ENCODE data around the gene MLLT10. TPM values are rescaled to one million over a fixed set of nuclear protein-coding genes. Genes with fewer than 3 reads are reported as not detected.

Gene MLLT10
- total RNA-seq, 1 donor = 37.6 TPM

- Histone ChIP-seq H3K4me3 (ENCODE audit: insufficient read depth, low read length) (no peak overlapping the region), H3K36me3 (ENCODE audit: insufficient read depth, low read length) (no peaks in the 10 kb centered on the region), H3K27me3 (ENCODE audit: insufficient read depth, low read length) (no peaks in the 10 kb centered on the region), H3K4me2 (ENCODE audit: insufficient read depth, low read length) (no peak overlapping the region), H3K4me1 (ENCODE audit: insufficient read depth, low read length) (no peaks in the 10 kb centered on the region), H3K9me3 (ENCODE audit: low read depth, low read length) (no peaks in the 10 kb centered on the region), H2AFZ (ENCODE audit: low read length) (no peak overlapping the region), H3K79me2 (ENCODE audit: insufficient read depth, low read length) (no peaks in the 10 kb centered on the region), H3K27ac (ENCODE audit: low read depth, low read length) (no peak overlapping the region), H4K20me1 (ENCODE audit: insufficient read depth, low read length) (no peaks in the 10 kb centered on the region)
- DNase-seq (ENCODE audit: insufficient read length, low spot score, missing footprints) = no peak
- TF ChIP-seq, protein P1, sequence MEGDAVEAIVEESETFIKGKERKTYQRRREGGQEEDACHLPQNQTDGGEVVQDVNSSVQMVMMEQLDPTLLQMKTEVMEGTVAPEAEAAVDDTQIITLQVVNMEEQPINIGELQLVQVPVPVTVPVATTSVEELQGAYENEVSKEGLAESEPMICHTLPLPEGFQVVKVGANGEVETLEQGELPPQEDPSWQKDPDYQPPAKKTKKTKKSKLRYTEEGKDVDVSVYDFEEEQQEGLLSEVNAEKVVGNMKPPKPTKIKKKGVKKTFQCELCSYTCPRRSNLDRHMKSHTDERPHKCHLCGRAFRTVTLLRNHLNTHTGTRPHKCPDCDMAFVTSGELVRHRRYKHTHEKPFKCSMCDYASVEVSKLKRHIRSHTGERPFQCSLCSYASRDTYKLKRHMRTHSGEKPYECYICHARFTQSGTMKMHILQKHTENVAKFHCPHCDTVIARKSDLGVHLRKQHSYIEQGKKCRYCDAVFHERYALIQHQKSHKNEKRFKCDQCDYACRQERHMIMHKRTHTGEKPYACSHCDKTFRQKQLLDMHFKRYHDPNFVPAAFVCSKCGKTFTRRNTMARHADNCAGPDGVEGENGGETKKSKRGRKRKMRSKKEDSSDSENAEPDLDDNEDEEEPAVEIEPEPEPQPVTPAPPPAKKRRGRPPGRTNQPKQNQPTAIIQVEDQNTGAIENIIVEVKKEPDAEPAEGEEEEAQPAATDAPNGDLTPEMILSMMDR (IDR thresholded peaks at IDR 0.05; ENCODE audit: extremely low read depth, low read depth, low read length) = no peak
These were observed 45.0 kb upstream of the MLLT10 start for GRCh38 chr10:21488957-21489446.

DNA sequence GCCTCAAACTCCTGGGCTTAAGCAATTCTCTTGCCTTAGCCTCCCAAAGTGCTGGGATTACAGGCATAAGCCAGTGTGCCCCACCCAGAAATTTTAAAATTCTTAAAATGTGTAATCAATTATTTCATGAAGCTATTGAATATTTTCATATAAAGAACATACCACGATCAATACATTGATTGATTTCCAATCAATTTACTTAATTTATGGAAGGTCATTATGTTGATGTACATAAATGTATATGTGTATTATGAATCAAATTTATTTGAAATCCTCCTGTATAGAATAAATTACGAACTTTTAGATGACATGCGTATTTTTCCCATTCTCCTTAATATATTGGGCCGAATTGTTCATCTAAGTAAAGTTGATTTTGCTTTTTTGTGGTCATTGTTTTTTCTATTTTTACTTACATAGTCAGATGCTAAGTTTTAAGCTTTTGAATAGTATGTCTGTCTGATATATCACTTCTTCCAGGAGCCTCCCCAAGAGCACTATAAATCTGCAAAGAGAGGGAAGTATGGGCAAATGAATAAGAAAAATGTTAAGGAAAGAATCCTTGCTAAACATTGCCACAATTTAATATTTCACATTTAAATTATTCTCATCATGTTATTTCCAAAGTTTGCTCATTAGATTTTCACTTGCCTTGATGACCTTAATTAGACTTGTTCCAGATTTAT lies 43.9 kb upstream of the MLLT10 start:
- no peak for DNase-seq (ENCODE audit: insufficient read length, low spot score, missing footprints)
- H4K20me1 ChIP-seq (ENCODE audit: insufficient read depth, low read length) = no peaks in the 10 kb centered on the region
- H3K79me2 ChIP-seq (ENCODE audit: insufficient read depth, low read length) = no peaks in the 10 kb centered on the region
- H3K36me3 ChIP-seq (ENCODE audit: insufficient read depth, low read length) = no peaks in the 10 kb centered on the region
- H3K27me3 ChIP-seq (ENCODE audit: insufficient read depth, low read length) = no peaks in the 10 kb centered on the region
- no peak overlapping the region for H3K4me3 ChIP-seq (ENCODE audit: insufficient read depth, low read length)
- TF ChIP-seq, protein P1 (IDR thresholded peaks at IDR 0.05; ENCODE audit: extremely low read depth, low read depth, low read length) = no peak
- peaks cover 4% of the 10 kb centered on the region for H3K4me1 ChIP-seq (ENCODE audit: insufficient read depth, low read length)
- H3K9me3 ChIP-seq (ENCODE audit: low read depth, low read length) = no peaks in the 10 kb centered on the region
- H3K27ac ChIP-seq (ENCODE audit: low read depth, low read length) = no peak overlapping the region
- H2AFZ ChIP-seq (ENCODE audit: low read length) = no peak overlapping the region
- H3K4me2 ChIP-seq (ENCODE audit: insufficient read depth, low read length) = no peak overlapping the region

DNA sequence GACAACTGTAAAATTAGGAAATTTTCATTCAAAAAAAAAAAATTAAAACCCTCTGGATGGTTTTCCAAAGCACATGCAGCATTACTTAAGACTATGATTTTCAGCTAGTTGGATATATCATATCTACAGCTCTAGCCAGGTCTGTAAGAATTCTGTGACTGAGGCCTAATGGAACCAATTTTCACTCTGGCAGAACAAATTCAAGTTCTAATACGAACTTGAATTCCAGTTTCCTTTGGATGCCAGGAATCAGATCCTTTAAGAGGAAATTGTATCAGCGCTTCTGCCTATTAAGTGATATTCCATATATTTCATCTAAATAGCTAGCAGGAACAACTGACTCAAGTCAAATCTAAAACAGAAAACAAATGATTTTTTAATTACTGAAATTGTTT lies 43.3 kb upstream of the MLLT10 start:
- Histone ChIP-seq H4K20me1 (ENCODE audit: insufficient read depth, low read length) (no peaks in the 10 kb centered on the region), H3K27ac (ENCODE audit: low read depth, low read length) (no peak overlapping the region), H3K36me3 (ENCODE audit: insufficient read depth, low read length) (no peaks in the 10 kb centered on the region), H3K4me1 (ENCODE audit: insufficient read depth, low read length) (peaks cover 7% of the 10 kb centered on the region), H3K9me3 (ENCODE audit: low read depth, low read length) (no peaks in the 10 kb centered on the region), H2AFZ (ENCODE audit: low read length) (no peak overlapping the region), H3K4me2 (ENCODE audit: insufficient read depth, low read length) (no peak overlapping the region), H3K4me3 (ENCODE audit: insufficient read depth, low read length) (no peak overlapping the region), H3K79me2 (ENCODE audit: insufficient read depth, low read length) (no peaks in the 10 kb centered on the region), H3K27me3 (ENCODE audit: insufficient read depth, low read length) (no peaks in the 10 kb centered on the region)
- TF ChIP-seq, protein P1 (IDR thresholded peaks at IDR 0.05; ENCODE audit: extremely low read depth, low read depth, low read length) = no peak
- DNase-seq (ENCODE audit: insufficient read length, low spot score, missing footprints) = no peak

DNA sequence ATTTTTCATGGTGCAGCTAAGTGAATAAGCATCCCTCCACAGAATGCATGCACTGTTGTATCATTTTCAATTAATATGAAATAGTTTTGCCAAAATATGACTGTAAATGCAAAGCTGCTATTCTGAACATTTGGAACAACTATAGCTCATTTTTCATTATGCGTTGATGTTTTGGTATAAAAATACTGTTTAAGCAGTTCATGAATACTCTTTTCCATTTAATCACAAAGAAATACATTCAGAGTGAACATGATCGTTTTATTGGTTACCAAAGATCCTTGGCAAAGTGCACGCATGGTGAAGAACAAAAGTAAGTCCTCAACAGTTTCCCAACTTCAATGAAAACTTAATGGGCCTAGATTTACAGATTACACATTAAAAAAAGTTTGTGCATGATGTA lies 41.6 kb upstream of the MLLT10 start:
- Histone ChIP-seq H3K79me2 (ENCODE audit: insufficient read depth, low read length) (no peaks in the 10 kb centered on the region), H2AFZ (ENCODE audit: low read length) (no peak overlapping the region), H3K36me3 (ENCODE audit: insufficient read depth, low read length) (no peaks in the 10 kb centered on the region), H3K4me2 (ENCODE audit: insufficient read depth, low read length) (no peak overlapping the region), H3K9me3 (ENCODE audit: low read depth, low read length) (no peaks in the 10 kb centered on the region), H3K27ac (ENCODE audit: low read depth, low read length) (no peak overlapping the region), H4K20me1 (ENCODE audit: insufficient read depth, low read length) (no peaks in the 10 kb centered on the region), H3K4me1 (ENCODE audit: insufficient read depth, low read length) (peaks cover 9% of the 10 kb centered on the region), H3K4me3 (ENCODE audit: insufficient read depth, low read length) (no peak overlapping the region), H3K27me3 (ENCODE audit: insufficient read depth, low read length) (peaks cover 3% of the 10 kb centered on the region)
- no peak for DNase-seq (ENCODE audit: insufficient read length, low spot score, missing footprints)
- TF ChIP-seq, protein P1 (IDR thresholded peaks at IDR 0.05; ENCODE audit: extremely low read depth, low read depth, low read length) = no peak

Data from osteoblast (primary cell).